ENCODE results near the gene VSTM4.

Gene VSTM4

GRCh38 chr10:49010295-49010694 is 105.0 kb downstream of the VSTM4 start:
- DNase-seq (ENCODE audit: low read depth in 2 of 3, low spot score in 2 of 3) = no peak

- DNase-seq (ENCODE audit: low read depth in 2 of 3, low spot score in 2 of 3) = no peak
Observed at GRCh38 chr10:49009199-49009979, 105.9 kb downstream of the VSTM4 start.

GRCh38 chr10:49008505-49009198 is 106.7 kb downstream of the VSTM4 start:
- no peak for DNase-seq (ENCODE audit: low read depth in 2 of 3, low spot score in 2 of 3)

- DNase-seq (ENCODE audit: low read depth in 2 of 3, low spot score in 2 of 3) = no peak
Observed at GRCh38 chr10:49008091-49008490, 107.2 kb downstream of the VSTM4 start.

- no peak for DNase-seq (ENCODE audit: low read depth in 2 of 3, low spot score in 2 of 3)
Observed at GRCh38 chr10:49007129-49007528, 108.2 kb downstream of the VSTM4 start.

- no peak for DNase-seq (ENCODE audit: low read depth in 2 of 3, low spot score in 2 of 3)
Observed at GRCh38 chr10:49005270-49005669, 110.1 kb downstream of the VSTM4 start.

- DNase-seq (ENCODE audit: low read depth in 2 of 3, low spot score in 2 of 3) = no peak
Observed at GRCh38 chr10:49001870-49002672, 113.3 kb downstream of the VSTM4 start.

- DNase-seq (ENCODE audit: low read depth in 2 of 3, low spot score in 2 of 3) = no peak
Observed at GRCh38 chr10:49001402-49001801, 113.9 kb downstream of the VSTM4 start.

- no peak for DNase-seq (ENCODE audit: low read depth in 2 of 3, low spot score in 2 of 3)
Observed at GRCh38 chr10:49000437-49001398, 114.6 kb downstream of the VSTM4 start.

- no peak for DNase-seq (ENCODE audit: low read depth in 2 of 3, low spot score in 2 of 3)
Observed at GRCh38 chr10:48999346-48999745, 116.0 kb downstream of the VSTM4 start.

- DNase-seq (ENCODE audit: low read depth in 2 of 3, low spot score in 2 of 3) = no peak
Observed at GRCh38 chr10:48996329-48996728, 119.0 kb downstream of the VSTM4 start.

GRCh38 chr10:48993627-48994026 is 121.7 kb downstream of the VSTM4 start:
- DNase-seq (ENCODE audit: low read depth in 2 of 3, low spot score in 2 of 3) = no peak

GRCh38 chr10:48990226-48990625 is 125.1 kb downstream of the VSTM4 start:
- no peak for DNase-seq (ENCODE audit: low read depth in 2 of 3, low spot score in 2 of 3)

- DNase-seq (ENCODE audit: low read depth in 2 of 3, low spot score in 2 of 3) = no peak
Observed at GRCh38 chr10:48985621-48986158, 129.6 kb downstream of the VSTM4 start.

GRCh38 chr10:48983648-48984351 is 131.5 kb downstream of the VSTM4 start:
- DNase-seq (ENCODE audit: low read depth in 2 of 3, low spot score in 2 of 3) = no peak

- DNase-seq (ENCODE audit: low read depth in 2 of 3, low spot score in 2 of 3) = no peak
Observed at GRCh38 chr10:48982584-48982983, 132.7 kb downstream of the VSTM4 start.

GRCh38 chr10:48981310-48981907 is 133.9 kb downstream of the VSTM4 start:
- DNase-seq (ENCODE audit: low read depth in 2 of 3, low spot score in 2 of 3) = peak; percentile 10 to 18 (median 13)

- no peak for DNase-seq (ENCODE audit: low read depth in 2 of 3, low spot score in 2 of 3)
Observed at GRCh38 chr10:48978318-48978717, 137.0 kb downstream of the VSTM4 start.

GRCh38 chr10:48976196-48976595 is 139.1 kb downstream of the VSTM4 start:
- DNase-seq (ENCODE audit: low read depth in 2 of 3, low spot score in 2 of 3) = no peak

All from activated CD8-positive, alpha-beta memory T cell treated with anti-CD3 and anti-CD28 coated beads for 48 hours (primary cell).